ENCODE measurements around the gene PITX1.

PITX1 gene

GRCh38 chr5:135018457-135018856 is 15.6 kb downstream of the PITX1 start:
- H3K36me3 Mint-ChIP-seq, result no peaks in the 10 kb centered on the region
- H3K4me3 Mint-ChIP-seq, result no peak overlapping the region

GRCh38 chr5:135016861-135017290 is 17.2 kb downstream of the PITX1 start:
- H3K4me1 Mint-ChIP-seq (ENCODE audit: low read depth), result no peaks in the 10 kb centered on the region
- no peak overlapping the region for H3K4me3 Mint-ChIP-seq
- no peak overlapping the region for H3K27ac Mint-ChIP-seq
- H3K36me3 Mint-ChIP-seq, result no peaks in the 10 kb centered on the region
- H3K27me3 Mint-ChIP-seq, result no peaks in the 10 kb centered on the region
- no peaks in the 10 kb centered on the region for H3K9me3 Mint-ChIP-seq (ENCODE audit: low read depth)

More at GRCh38 chr5:135018457-135018856, 15.6 kb downstream of the PITX1 start:
- Mint-ChIP-seq H3K4me1 (ENCODE audit: low read depth) (no peaks in the 10 kb centered on the region), H3K27ac (no peak overlapping the region), H3K27me3 (peaks cover 3% of the 10 kb centered on the region), H3K9me3 (ENCODE audit: low read depth) (no peaks in the 10 kb centered on the region)

- no peaks in the 10 kb centered on the region for H3K4me1 Mint-ChIP-seq (ENCODE audit: low read depth)
- H3K36me3 Mint-ChIP-seq, result peaks cover 2% of the 10 kb centered on the region
- H3K27me3 Mint-ChIP-seq, result no peaks in the 10 kb centered on the region
- H3K27ac Mint-ChIP-seq, result no peak overlapping the region
- H3K9me3 Mint-ChIP-seq (ENCODE audit: low read depth), result no peaks in the 10 kb centered on the region
- H3K4me3 Mint-ChIP-seq, result no peak overlapping the region
Observed at GRCh38 chr5:135015942-135016341, 18.1 kb downstream of the PITX1 start.

- H3K4me3 Mint-ChIP-seq, result no peak overlapping the region
Observed at GRCh38 chr5:135013947-135014570, 20.0 kb downstream of the PITX1 start.

GRCh38 chr5:135013445-135013844 is 20.6 kb downstream of the PITX1 start:
- no peak overlapping the region for H3K27ac Mint-ChIP-seq

More at GRCh38 chr5:135013947-135014570, 20.0 kb downstream of the PITX1 start:
- Mint-ChIP-seq H3K36me3 (peaks cover 2% of the 10 kb centered on the region), H3K4me1 (ENCODE audit: low read depth) (no peaks in the 10 kb centered on the region), H3K27ac (no peak overlapping the region), H3K9me3 (ENCODE audit: low read depth) (no peaks in the 10 kb centered on the region), H3K27me3 (no peaks in the 10 kb centered on the region)

GRCh38 chr5:135012951-135013391 is 21.1 kb downstream of the PITX1 start:
- Mint-ChIP-seq H3K4me1 (ENCODE audit: low read depth) (no peaks in the 10 kb centered on the region), H3K27me3 (no peaks in the 10 kb centered on the region), H3K9me3 (ENCODE audit: low read depth) (no peaks in the 10 kb centered on the region), H3K36me3 (peaks cover 2% of the 10 kb centered on the region), H3K27ac (no peak overlapping the region), H3K4me3 (no peak overlapping the region)

More at GRCh38 chr5:135013445-135013844, 20.6 kb downstream of the PITX1 start:
- Mint-ChIP-seq H3K4me1 (ENCODE audit: low read depth) (no peaks in the 10 kb centered on the region), H3K27me3 (no peaks in the 10 kb centered on the region), H3K9me3 (ENCODE audit: low read depth) (no peaks in the 10 kb centered on the region), H3K36me3 (peaks cover 2% of the 10 kb centered on the region), H3K4me3 (no peak overlapping the region)

- H3K27me3 Mint-ChIP-seq, result no peaks in the 10 kb centered on the region
- no peak overlapping the region for H3K27ac Mint-ChIP-seq
- H3K36me3 Mint-ChIP-seq, result peaks cover 3% of the 10 kb centered on the region
- no peaks in the 10 kb centered on the region for H3K4me1 Mint-ChIP-seq (ENCODE audit: low read depth)
- no peaks in the 10 kb centered on the region for H3K9me3 Mint-ChIP-seq (ENCODE audit: low read depth)
- H3K4me3 Mint-ChIP-seq, result no peak overlapping the region
Observed at GRCh38 chr5:135012033-135012588, 21.9 kb downstream of the PITX1 start.

GRCh38 chr5:135011355-135012032 is 22.5 kb downstream of the PITX1 start:
- Mint-ChIP-seq H3K9me3 (ENCODE audit: low read depth) (no peaks in the 10 kb centered on the region), H3K36me3 (peaks cover 6% of the 10 kb centered on the region), H3K27ac (no peak overlapping the region)

GRCh38 chr5:135010502-135011354 is 23.3 kb downstream of the PITX1 start:
- Mint-ChIP-seq H3K4me1 (ENCODE audit: low read depth) (no peaks in the 10 kb centered on the region), H3K36me3 (peaks cover 6% of the 10 kb centered on the region), H3K27ac (no peak overlapping the region), H3K9me3 (ENCODE audit: low read depth) (no peaks in the 10 kb centered on the region), H3K27me3 (no peaks in the 10 kb centered on the region), H3K4me3 (no peak overlapping the region)

More at GRCh38 chr5:135011355-135012032, 22.5 kb downstream of the PITX1 start:
- no peak overlapping the region for H3K4me3 Mint-ChIP-seq
- no peaks in the 10 kb centered on the region for H3K4me1 Mint-ChIP-seq (ENCODE audit: low read depth)
- H3K27me3 Mint-ChIP-seq, result no peaks in the 10 kb centered on the region

- no peak overlapping the region for H3K27ac Mint-ChIP-seq
- peaks cover 6% of the 10 kb centered on the region for H3K36me3 Mint-ChIP-seq
- H3K27me3 Mint-ChIP-seq, result no peaks in the 10 kb centered on the region
- no peak overlapping the region for H3K4me3 Mint-ChIP-seq
- H3K9me3 Mint-ChIP-seq (ENCODE audit: low read depth), result no peaks in the 10 kb centered on the region
- no peaks in the 10 kb centered on the region for H3K4me1 Mint-ChIP-seq (ENCODE audit: low read depth)
Observed at GRCh38 chr5:135009736-135010501, 24.1 kb downstream of the PITX1 start.

GRCh38 chr5:135008981-135009735 is 24.9 kb downstream of the PITX1 start:
- no peak overlapping the region for H3K27ac Mint-ChIP-seq
- H3K4me1 Mint-ChIP-seq (ENCODE audit: low read depth), result no peaks in the 10 kb centered on the region
- H3K4me3 Mint-ChIP-seq, result no peak overlapping the region
- H3K36me3 Mint-ChIP-seq, result peaks cover 6% of the 10 kb centered on the region
- H3K9me3 Mint-ChIP-seq (ENCODE audit: low read depth), result no peaks in the 10 kb centered on the region
- H3K27me3 Mint-ChIP-seq, result no peaks in the 10 kb centered on the region

GRCh38 chr5:135008556-135008955 is 25.5 kb downstream of the PITX1 start:
- H3K4me3 Mint-ChIP-seq, result no peak overlapping the region
- no peak overlapping the region for H3K27ac Mint-ChIP-seq
- no peaks in the 10 kb centered on the region for H3K9me3 Mint-ChIP-seq (ENCODE audit: low read depth)
- no peaks in the 10 kb centered on the region for H3K27me3 Mint-ChIP-seq
- peaks cover 11% of the 10 kb centered on the region for H3K36me3 Mint-ChIP-seq
- no peaks in the 10 kb centered on the region for H3K4me1 Mint-ChIP-seq (ENCODE audit: low read depth)

- Mint-ChIP-seq H3K36me3 (peaks cover 11% of the 10 kb centered on the region), H3K4me1 (ENCODE audit: low read depth) (no peaks in the 10 kb centered on the region), H3K9me3 (ENCODE audit: low read depth) (no peaks in the 10 kb centered on the region), H3K27me3 (no peaks in the 10 kb centered on the region), H3K4me3 (no peak overlapping the region), H3K27ac (no peak overlapping the region)
Observed at GRCh38 chr5:135007749-135008363, 26.2 kb downstream of the PITX1 start.

All from activated naive CD8-positive, alpha-beta T cell (primary cell).